ENCODE measurements around the gene P2RX4. TPM values are rescaled to one million over a fixed set of nuclear protein-coding genes. Genes with fewer than 3 reads are reported as not detected.
"Not testable (repeated sequence)": the region's sequence is repeated elsewhere in the genome, so short reads cannot be mapped to it uniquely, and the experiment has no call there.

Gene P2RX4
- total RNA-seq, 1 donor from 2014 or later: 6.6 TPM

DNA sequence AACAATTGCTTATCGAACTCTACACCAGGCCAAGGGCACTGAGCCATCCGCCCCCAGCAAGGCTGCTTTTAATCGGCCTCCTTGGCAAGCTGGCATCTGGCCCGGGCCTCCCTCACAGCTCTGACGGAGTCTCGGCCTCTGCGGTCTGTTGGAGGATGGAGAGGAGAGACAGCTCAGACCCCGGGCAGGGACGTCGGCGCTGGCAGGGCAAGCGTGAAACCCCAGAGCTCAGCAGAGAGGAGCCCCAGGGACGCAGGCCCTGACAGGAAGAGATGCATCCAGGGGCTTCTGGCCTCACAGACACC, 69.1 kb downstream of the P2RX4 start:
- no peak for DNase-seq

DNA sequence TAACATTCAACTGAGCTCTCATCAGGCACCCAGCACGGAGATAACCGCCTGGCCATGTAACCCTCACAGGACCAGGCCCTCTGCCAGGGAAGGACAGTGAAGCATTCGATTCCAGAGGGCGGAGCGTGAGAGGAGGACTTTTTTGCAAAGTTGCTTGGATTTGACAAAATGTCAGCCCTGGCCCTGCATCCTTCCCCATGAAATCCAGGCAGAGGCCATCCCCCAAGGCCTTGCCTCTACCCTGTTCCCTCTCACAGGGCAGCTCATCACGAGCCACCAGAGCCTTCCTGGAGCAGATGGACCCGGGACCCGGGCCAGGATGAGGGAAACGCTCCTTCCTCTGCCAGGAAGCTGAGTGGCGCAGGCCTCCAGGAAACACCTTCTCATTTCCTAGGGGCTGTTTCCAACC, 69.6 kb downstream of the P2RX4 start:
- DNase-seq: peak; percentile 31

DNA sequence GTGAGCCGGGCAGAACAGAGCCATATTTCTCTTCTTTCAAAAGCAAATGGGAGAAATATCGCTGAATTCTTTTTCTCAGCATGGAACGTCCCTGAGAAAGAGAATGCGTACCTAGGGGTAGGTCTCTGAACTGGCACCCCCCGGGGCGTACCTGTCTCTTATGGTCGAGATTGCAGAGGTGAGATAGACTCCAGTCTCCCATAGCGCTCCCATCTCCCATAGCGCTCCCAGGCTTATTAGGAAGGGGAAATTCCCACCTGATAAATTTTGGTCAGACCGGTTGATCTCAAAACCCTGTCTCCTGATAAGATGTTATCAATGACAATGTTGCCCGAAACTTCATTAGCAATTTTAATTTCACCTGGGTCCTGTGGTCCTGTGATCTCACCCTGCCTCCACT, 70.6 kb downstream of the P2RX4 start:
- DNase-seq: not testable (repeated sequence)

DNA sequence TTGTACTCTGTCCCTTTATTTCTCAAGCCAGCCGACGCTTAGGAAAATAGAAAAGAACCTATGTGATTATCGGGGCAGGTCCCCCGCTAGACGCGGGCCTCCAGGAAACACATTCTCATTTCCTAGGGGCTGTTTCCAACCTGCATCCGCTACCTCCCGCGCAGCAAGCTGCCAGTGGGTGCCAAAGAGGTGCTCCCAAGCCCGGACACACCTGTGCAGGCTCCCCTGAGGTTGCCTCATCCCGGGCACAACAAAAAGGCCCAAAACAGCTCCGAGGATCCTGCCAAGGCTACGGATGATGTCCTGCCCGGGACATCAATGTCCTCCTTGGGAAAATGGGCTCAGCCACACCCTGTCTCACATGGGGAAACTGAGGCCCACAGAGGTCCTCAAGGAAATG, 71.2 kb downstream of the P2RX4 start:
- DNase-seq: not testable (repeated sequence)

DNA sequence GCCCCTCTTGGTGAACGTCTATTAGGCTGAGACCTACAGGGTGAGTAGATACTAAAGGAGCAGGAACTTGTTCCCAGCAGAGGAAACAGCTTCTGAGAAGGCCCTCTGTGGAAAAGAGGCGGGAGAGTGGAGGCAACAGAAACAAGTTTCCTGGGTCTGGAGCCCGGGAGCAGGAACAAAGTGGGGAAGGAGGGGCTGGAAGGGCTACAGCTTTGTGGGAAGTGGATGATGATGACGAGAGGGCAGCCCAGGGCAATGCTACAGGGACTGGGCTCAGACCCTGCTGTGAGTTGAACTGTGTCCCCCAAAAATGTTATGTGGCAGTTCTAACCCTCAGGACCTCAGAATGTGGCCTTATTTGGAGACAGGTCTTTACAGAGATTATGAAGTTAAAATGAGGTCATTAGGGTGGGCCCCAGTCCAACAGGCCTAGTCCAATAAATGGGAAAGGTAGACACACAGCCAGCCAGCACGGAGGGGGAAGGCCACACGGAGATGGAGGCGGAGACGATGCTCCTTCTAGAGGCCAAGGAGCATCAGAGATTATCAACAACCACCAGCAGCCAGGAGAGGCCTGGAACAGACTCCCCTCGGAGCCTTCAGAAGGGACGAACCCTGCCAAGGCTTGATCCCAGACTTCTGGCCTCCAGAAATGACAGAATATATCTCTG, 72.3 kb downstream of the P2RX4 start:
- DNase-seq: no peak

DNA sequence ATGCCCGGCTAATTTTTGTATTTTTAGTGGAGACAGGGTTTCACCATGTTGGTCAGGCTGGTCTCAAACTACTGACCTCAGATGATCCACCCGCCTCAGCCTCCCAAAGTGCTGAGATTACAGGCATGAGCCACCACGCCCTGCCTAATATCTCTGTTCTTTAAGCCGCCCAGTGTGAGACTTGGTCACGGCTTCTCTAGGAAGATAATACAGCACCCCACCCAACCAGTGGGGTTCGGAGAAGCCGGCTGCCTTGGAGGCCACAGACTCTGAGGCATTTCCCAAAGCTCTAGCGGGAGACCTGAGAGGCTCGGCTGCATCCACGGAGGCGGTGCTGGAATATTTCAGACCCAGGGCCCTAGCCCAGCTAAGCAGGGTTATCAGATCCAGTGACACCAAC, 73.0 kb downstream of the P2RX4 start:
- DNase-seq: not testable (repeated sequence)

DNA sequence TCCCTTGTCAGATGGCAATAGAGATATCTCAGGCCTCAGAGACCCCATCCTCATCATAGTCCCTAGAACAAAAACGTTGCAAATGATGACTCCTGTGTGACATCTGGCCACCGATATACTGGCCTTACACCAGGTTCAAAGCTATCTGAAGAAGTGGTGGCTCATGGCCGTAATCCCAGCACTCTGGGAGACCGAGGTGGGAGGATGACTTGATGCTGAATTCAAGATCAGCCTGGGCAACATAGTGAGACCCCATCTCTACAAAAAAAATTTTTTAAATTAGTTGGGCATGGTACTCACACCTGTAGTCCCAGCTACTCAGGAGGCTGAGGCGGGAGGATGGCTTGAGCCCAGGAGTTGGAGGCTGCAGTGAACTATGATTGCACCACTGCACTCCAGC, 73.5 kb downstream of the P2RX4 start:
- no peak for DNase-seq

Other genes starting within 250 kb of the P2RX4 start
- not detected for gene HNF1A, start 231.6 kb upstream of the P2RX4 start, total RNA-seq
- gene C12orf43, start 193.6 kb upstream of the P2RX4 start, total RNA-seq: 13.6 TPM
- 0.16 TPM for gene OASL, start 170.9 kb upstream of the P2RX4 start, total RNA-seq
- gene P2RX7, start 77.3 kb upstream of the P2RX4 start, total RNA-seq: 2.7 TPM
- 41.6 TPM for gene CAMKK2, start 86.6 kb downstream of the P2RX4 start, total RNA-seq
- gene ANAPC5, start 142.3 kb downstream of the P2RX4 start, total RNA-seq: 169 TPM
- 77.5 TPM for gene RNF34, start 190.0 kb downstream of the P2RX4 start, total RNA-seq

Data from occipital lobe (tissue), 2 donors.